Suppressor macrophage treated with lipopolysaccharide for 1 hour (primary cell): ENCODE results near the gene SCTR.

ENCODE experiments used
- DNase-seq, 3 donors: peaks; one replicate each; pipeline ENCODE4 v3.0.0-alpha.2; 2020 to 2022

SCTR gene

GRCh38 chr2:119472749-119473148, 51.5 kb downstream of the SCTR start:
- DNase-seq: no peak

DNA sequence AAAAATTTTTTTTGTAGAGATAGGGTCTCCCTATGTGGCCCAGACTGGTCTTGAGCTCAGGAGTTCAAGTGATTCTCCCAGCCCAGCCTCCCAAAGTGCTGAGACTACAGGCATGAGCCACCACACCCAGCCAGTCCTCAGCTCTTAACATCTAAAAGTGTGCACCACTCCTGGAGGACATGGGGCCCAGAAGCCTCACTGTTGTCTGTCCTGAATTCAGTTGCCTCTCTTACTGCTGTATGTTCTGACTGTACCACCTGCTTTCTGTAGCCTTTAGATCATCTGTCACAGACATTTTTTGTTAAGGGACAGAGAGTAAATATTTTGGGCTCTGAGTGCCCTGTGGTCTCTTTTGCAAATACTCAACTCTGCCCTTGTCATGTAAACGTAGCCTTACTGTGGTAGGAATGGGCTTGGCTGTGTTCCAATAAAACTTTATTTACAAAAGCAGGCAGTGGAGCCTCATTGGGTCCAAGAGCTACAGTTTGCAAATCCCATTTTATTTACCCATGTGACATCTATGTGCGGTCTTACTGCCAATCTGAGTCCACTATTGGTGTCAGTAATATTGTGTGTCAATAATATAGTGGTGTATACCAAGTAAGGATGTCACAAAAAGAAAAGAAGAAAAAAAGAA, 54.5 kb downstream of the SCTR start:
- no peak for DNase-seq

- no peak for DNase-seq
Observed at GRCh38 chr2:119469131-119469530, 55.2 kb downstream of the SCTR start.

DNA sequence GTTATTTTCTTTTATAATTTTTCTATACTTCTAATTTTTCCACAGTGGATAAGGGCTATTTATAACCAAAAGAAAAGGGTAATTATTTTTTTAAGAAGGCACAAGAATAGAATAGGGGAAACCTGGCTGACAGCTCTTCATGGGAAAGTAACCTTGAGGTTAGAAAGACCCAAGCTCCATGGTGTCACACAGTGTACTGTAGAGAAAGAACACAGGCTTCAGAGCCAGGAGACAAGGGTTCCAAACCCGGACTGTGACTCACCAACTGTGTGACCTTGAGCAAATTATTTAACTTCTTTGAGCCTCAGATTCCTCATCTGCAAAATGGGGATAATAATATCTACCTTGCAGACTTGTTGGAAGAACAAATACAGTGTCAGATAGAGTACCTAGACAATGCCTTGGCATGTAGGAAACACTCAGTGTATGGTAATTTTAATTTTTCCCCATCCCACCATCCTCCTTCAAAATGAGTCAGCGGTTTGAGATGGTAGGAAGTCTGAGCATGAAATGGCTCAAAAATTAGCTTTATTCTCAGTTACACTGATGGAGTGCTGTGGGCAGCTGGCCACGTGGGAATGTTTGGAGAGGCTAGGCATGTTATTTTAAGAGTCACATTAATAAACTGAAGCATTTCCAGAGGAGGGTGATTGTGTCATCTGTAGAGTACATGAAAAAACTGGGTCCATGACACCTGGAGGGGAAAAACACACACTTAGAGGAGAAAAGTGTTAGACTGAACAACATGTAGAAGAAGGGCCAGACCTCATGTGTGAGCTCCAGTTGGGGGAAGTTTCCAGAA, 55.9 kb downstream of the SCTR start:
- DNase-seq: no peak

DNA sequence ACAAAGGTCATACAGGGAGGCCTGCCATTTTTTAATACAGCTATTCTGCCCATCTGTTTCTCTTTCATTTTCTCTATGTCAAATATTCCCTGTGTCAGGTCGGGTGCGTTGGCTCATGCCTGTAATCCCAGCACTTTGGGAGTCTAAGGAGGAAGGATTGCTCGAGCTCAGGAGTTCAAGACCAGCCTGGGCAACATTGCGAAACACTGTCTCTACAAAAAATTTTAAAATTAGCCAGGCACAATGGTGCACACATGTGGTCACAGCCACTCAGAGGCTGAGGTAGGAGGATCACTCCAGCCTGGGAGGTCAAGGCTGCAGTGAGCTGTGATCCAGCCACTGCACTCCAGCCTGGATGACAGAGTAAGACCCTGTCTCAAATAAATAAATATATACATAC, 57.9 kb downstream of the SCTR start:
- no peak for DNase-seq

DNA sequence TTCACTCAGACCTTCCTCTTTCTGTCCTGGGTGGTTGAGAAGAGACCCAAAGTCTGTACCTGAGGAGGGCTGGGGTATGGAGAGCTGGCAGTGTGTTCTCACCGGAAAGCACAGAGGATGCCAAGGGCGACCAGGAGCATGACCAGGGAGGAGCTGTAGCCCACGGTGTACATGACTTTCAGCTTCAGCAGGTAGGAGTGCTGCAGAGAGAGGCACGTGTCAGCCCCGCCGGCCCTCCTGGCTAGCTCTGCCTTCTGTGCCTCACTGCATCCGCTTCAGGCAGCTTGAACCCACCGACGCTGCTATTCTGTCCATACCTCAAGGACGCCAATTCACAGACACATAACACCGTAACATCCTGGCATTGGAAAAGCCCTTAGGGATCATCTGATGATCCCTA, 58.6 kb downstream of the SCTR start:
- no peak for DNase-seq

DNA sequence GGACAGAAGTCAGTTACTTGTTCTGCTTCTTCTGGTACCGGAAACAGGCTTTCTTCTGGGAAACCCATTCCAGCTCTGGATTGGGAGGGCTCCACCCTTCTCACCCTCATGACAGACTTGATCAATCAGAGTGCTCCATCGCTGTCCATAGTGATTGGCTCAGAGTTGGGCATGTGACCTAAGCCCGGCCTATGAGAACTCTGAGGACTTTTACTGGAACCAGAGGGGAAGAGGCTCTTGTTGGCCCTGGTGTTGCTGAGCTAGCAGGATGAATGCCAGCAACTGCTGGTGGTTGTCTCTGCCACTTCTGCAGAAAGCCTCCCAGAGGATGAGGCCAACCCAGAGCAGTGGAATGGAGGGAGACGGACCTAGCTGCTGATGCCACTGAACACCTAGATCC, 59.3 kb downstream of the SCTR start:
- DNase-seq: no peak

GRCh38 chr2:119463990-119464389, 60.3 kb downstream of the SCTR start:
- no peak for DNase-seq

- DNase-seq: no peak
Observed at GRCh38 chr2:119463136-119463535, 61.1 kb downstream of the SCTR start.

- no peak for DNase-seq
Observed at GRCh38 chr2:119462574-119462973, 61.7 kb downstream of the SCTR start.

- no peak for DNase-seq
Observed at GRCh38 chr2:119461811-119462210, 62.5 kb downstream of the SCTR start.

DNA sequence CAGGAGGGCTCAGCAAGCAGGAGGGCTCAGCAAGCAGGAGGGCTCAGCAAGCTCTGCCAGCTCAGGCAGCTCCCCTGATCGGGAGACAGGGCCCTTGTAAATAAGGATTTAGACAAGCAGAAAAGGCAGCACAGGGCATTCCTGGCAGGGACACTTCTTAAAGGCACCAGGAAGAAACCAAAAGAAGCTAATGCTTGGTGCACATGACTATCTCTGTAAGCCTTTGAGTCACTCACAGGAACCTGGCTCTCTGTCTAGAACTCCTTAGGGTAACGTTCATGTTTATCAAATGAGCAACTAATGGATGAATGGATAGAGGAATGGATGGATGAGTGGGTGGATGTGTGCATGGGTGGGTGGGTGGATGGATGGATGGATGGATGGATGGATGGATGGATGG, 64.2 kb downstream of the SCTR start:
- no peak for DNase-seq

DNA sequence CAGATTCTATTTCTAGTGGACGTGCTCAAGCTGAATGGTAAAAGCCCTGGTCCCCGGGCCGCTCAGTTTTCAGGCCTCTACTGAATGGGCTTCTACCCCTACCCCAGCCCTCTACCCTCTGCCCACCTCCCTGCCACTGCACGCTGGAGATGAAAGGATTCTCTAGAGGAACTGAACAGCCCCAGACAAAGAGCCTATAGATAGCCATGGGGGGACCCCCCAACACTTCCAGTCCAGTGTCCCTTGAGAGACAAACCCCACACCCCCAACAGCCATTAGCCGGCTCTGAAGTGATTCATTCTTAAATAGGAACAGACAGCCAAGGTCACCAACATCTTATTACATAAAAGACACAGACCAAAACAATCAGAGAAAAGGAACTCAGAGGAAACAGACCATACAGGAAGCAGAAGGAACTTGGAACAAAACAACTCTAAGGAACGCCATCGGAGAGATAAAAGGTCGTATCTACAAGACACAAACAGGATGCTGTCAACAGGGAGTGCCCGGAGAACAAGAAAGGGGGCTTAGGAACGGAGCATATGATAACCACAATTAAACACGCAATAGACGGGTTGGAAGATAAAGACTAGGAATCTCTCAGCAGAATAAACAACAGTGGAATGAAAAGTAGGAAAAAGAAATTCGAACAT, 69.1 kb downstream of the SCTR start:
- DNase-seq: no peak

DNA sequence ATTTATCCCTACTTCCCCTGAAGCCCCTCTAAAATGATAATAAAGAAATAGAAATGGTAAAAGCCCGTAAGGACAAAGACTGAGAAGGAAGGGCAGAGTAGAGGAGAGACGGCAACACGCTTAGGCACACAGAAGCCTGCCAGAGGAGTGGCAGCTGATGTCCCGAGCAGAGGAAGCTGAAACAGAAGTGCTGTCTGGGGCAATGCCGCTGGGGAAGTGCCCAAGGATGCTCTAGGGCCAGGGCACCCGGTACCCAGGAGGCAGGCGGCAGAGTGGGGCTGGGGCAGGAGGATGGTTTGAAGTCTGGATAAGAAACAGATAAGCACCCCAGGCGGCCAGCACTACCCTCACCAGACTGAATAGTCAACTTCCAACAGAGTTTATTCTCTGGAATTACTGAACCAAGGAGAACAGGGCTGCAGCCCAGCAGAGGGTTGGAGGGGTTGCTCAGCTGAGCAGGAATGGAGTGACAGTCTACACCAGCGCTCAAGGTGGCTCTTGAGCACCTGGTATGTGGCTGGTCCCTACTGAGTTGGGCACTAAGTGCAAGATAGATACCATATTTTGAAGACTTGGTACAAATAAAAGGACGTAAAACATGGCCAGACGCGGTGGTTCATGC, 70.2 kb downstream of the SCTR start:
- no peak for DNase-seq

- DNase-seq: no peak
Observed at GRCh38 chr2:119451336-119452050, 72.8 kb downstream of the SCTR start.

GRCh38 chr2:119449521-119449920, 74.8 kb downstream of the SCTR start:
- no peak for DNase-seq

GRCh38 chr2:119448427-119449141, 75.7 kb downstream of the SCTR start:
- no peak for DNase-seq

- DNase-seq: no peak
Observed at GRCh38 chr2:119446037-119446436, 78.2 kb downstream of the SCTR start.

GRCh38 chr2:119442850-119443249, 81.4 kb downstream of the SCTR start:
- DNase-seq: no peak

- DNase-seq: no peak
Observed at GRCh38 chr2:119442226-119442619, 82.1 kb downstream of the SCTR start.

- DNase-seq: no peak
Observed at GRCh38 chr2:119441376-119442225, 82.7 kb downstream of the SCTR start.
